Activated naive CD8-positive, alpha-beta T cell treated with anti-CD3 and anti-CD28 coated beads, Interleukin-2, amount 10 ng/mL, durations not matched to agents 7 days and 5 days (primary cell): ENCODE results near the gene POU2F1. TPM values are rescaled to one million over a fixed set of nuclear protein-coding genes. Genes with fewer than 3 reads are reported as not detected.
"Not testable (repeated sequence)": the region's sequence is repeated elsewhere in the genome, so short reads cannot be mapped to it uniquely, and the experiment has no call there.

Experiments
- ATAC-seq: fragments of 150-1000 bp; cut with Tn5 transposase; one replicate; pipeline ENCODE4 v1.10.0; 2021; ENCODE audit warnings: low read depth, moderate library complexity
- POLR2A ChIA-PET: fragments of 350-600 bp; sonication (Branson Sonifier 250); formaldehyde crosslinking; loops from one replicate; lab custom pipeline; 2021; ENCODE audit warnings: antibody characterized with exemption; lab: Charles Lee
- DNase-seq: peaks from one replicate; pipeline ENCODE4 v3.0.0; 2021
- H3K27ac Mint-ChIP-seq: one replicate; pipeline ENCODE4 v1.8.0; 2022; ENCODE audit warnings: mild to moderate bottlenecking, mixed read lengths
- H3K27me3 Mint-ChIP-seq: one replicate; pipeline ENCODE4 v1.8.0; 2022; ENCODE audit warnings: mild to moderate bottlenecking, moderate library complexity, mixed read lengths
- H3K36me3 Mint-ChIP-seq: one replicate; pipeline ENCODE4 v1.8.0; 2021; ENCODE audit warnings: mild to moderate bottlenecking, mixed read lengths
- H3K4me1 Mint-ChIP-seq: one replicate; pipeline ENCODE4 v1.8.0; 2021; ENCODE audit warnings: mixed read lengths
- H3K4me3 Mint-ChIP-seq: one replicate; pipeline ENCODE4 v1.8.0; 2022; ENCODE audit warnings: mild to moderate bottlenecking, moderate library complexity, mixed read lengths
- H3K9me3 Mint-ChIP-seq: one replicate; pipeline ENCODE4 v1.8.0; 2021; ENCODE audit warnings: mixed read lengths
- total RNA-seq, 2 experiments: library from RNA; stranded (reverse); gene quantifications; one replicate each; pipeline ENCODE4 v1.2.3, GENCODE V29; 2021

The POU2F1 gene
- total RNA-seq, 2 experiments from 2014 or later: 25.6 to 28.0 TPM

DNA sequence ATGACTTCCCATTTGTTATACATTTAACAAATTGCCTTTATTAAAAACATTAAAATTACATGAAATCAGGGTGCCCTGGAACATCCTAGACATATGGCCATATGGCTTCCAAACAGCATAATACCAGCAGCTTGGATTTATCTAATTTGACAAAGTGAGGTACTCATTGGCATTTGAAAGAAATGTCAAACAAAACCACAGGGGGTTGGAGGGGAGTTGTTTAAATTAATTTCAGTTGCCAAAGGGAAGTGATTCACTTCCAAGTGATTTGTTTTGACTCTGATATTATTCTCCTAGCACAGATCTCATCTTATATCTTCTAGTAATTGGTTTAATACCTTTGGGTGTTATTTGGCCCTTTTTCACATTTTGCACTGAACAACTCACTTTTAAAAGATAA is 24.5 kb upstream of the POU2F1 start:
- POLR2A ChIA-PET: no interaction called here
- Mint-ChIP-seq H3K27ac (no peak overlapping the region), H3K9me3 (peaks cover 2% of the 10 kb centered on the region), H3K36me3 (no peaks in the 10 kb centered on the region), H3K4me1 (peaks cover 3% of the 10 kb centered on the region), H3K27me3 (peaks cover 2% of the 10 kb centered on the region), H3K4me3 (no peak overlapping the region)
- no peak for DNase-seq
- ATAC-seq: no peak

GRCh38 chr1:167197236-167197635 is 23.4 kb upstream of the POU2F1 start:
- Mint-ChIP-seq H3K36me3 (no peaks in the 10 kb centered on the region), H3K9me3 (peaks cover 2% of the 10 kb centered on the region), H3K4me3 (no peak overlapping the region), H3K27ac (no peak overlapping the region), H3K27me3 (peaks cover 2% of the 10 kb centered on the region), H3K4me1 (peaks cover 3% of the 10 kb centered on the region)
- DNase-seq (no peak), ATAC-seq (no peak)
- POLR2A ChIA-PET: no interaction called here

GRCh38 chr1:167197692-167198091 is 23.0 kb upstream of the POU2F1 start:
- Mint-ChIP-seq H3K27ac (no peak overlapping the region), H3K36me3 (no peaks in the 10 kb centered on the region), H3K4me1 (peaks cover 3% of the 10 kb centered on the region), H3K27me3 (peaks cover 2% of the 10 kb centered on the region), H3K4me3 (no peak overlapping the region), H3K9me3 (peaks cover 2% of the 10 kb centered on the region)
- ATAC-seq: no peak
- POLR2A ChIA-PET: no interaction called here
- no peak for DNase-seq

GRCh38 chr1:167198518-167199133 is 22.1 kb upstream of the POU2F1 start:
- DNase-seq: no peak
- no peak for ATAC-seq
- no peak overlapping the region for H3K27ac Mint-ChIP-seq

DNA sequence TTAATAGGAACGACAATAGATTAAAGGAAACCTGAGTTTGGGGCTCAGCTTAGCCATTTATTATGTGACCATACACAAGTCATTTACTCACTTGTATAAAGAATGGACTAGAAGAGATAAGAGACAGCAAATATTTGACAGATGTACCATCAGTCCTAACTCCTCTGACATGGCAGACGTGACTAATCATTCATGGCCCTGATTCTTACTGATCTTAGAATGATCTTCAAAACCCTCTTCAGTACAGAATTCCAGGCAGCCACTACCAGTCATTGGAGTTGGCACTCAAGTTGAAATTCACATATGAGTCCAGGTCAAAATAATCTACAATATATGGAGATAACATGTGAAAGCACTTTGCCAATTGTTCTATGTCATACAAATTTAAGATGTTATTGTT is 21.0 kb upstream of the POU2F1 start:
- H3K36me3 Mint-ChIP-seq: no peaks in the 10 kb centered on the region
- peaks cover 3% of the 10 kb centered on the region for H3K4me1 Mint-ChIP-seq
- DNase-seq (no peak), ATAC-seq (no peak)
- peaks cover 1% of the 10 kb centered on the region for H3K27me3 Mint-ChIP-seq
- POLR2A ChIA-PET: no interaction called here
- no peak overlapping the region for H3K4me3 Mint-ChIP-seq
- peaks cover 2% of the 10 kb centered on the region for H3K9me3 Mint-ChIP-seq
- no peak overlapping the region for H3K27ac Mint-ChIP-seq

More at GRCh38 chr1:167198518-167199133, 22.1 kb upstream of the POU2F1 start:
- POLR2A ChIA-PET: no interaction called here
- Mint-ChIP-seq H3K4me3 (no peak overlapping the region), H3K36me3 (no peaks in the 10 kb centered on the region), H3K9me3 (peaks cover 2% of the 10 kb centered on the region), H3K27me3 (peaks cover 2% of the 10 kb centered on the region), H3K4me1 (peaks cover 3% of the 10 kb centered on the region)

GRCh38 chr1:167200272-167200671 is 20.4 kb upstream of the POU2F1 start:
- H3K9me3 Mint-ChIP-seq: peaks cover 2% of the 10 kb centered on the region
- no peaks in the 10 kb centered on the region for H3K27me3 Mint-ChIP-seq
- ATAC-seq (no peak), DNase-seq (no peak)
- H3K4me1 Mint-ChIP-seq: peaks cover 3% of the 10 kb centered on the region
- H3K36me3 Mint-ChIP-seq: peaks cover under 1% of the 10 kb centered on the region
- H3K4me3 Mint-ChIP-seq: no peak overlapping the region
- POLR2A ChIA-PET: no interaction called here
- no peak overlapping the region for H3K27ac Mint-ChIP-seq

DNA sequence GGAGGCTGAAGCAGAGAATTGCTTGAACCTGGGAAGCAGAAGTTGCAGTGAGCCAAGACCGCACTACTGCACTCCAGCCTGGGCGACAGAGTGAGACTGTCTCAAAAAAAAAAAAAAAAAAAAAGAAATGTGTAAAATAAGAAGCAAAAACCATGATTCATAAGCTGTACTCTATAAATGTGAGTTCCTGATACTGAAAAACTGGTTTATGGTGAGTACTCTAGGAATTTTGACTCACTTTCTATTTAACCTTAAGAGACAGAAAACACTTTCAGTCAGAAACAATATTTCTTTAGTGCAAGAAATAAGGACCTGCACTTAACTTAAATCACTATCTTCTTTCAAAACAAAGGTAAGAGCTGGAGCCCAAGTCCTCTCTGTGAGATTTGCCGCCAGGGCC is 19.9 kb upstream of the POU2F1 start:
- Mint-ChIP-seq H3K27me3 (no peaks in the 10 kb centered on the region), H3K27ac (no peak overlapping the region), H3K4me3 (no peak overlapping the region), H3K36me3 (peaks cover 4% of the 10 kb centered on the region), H3K4me1 (peaks cover 3% of the 10 kb centered on the region), H3K9me3 (peaks cover 4% of the 10 kb centered on the region)
- no peak for DNase-seq
- ATAC-seq: no peak
- POLR2A ChIA-PET: no interaction called here

DNA sequence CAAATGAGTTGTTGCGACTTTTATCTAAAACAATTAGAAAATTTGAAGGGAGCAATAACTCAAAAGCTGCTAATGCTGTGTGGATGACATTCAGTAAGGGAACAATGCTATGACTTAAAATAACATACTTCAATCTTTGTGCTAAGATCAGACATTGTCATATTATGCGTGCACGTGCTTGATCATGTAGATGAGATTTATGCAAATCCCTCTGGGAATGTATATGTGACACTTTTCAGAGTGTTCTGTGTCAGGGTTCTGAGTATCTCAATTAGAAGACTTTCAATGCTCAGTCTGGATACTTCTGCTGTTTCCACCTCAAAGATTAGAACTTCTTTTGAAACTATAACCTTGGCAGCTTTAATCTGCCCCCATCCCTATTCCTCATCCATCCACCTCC is 18.6 kb upstream of the POU2F1 start:
- Mint-ChIP-seq H3K4me3 (no peak overlapping the region), H3K4me1 (peaks cover 2% of the 10 kb centered on the region), H3K36me3 (peaks cover 4% of the 10 kb centered on the region), H3K27ac (no peak overlapping the region), H3K9me3 (peaks cover 4% of the 10 kb centered on the region), H3K27me3 (peaks cover 1% of the 10 kb centered on the region)
- ATAC-seq (no peak), DNase-seq (no peak)
- POLR2A ChIA-PET: interaction anchor here (0.7 kb wide), 2 partner anchors 21 to 113 kb away, joined by 3 to 7 read pairs; no protein-coding TSS in a partner anchor

DNA sequence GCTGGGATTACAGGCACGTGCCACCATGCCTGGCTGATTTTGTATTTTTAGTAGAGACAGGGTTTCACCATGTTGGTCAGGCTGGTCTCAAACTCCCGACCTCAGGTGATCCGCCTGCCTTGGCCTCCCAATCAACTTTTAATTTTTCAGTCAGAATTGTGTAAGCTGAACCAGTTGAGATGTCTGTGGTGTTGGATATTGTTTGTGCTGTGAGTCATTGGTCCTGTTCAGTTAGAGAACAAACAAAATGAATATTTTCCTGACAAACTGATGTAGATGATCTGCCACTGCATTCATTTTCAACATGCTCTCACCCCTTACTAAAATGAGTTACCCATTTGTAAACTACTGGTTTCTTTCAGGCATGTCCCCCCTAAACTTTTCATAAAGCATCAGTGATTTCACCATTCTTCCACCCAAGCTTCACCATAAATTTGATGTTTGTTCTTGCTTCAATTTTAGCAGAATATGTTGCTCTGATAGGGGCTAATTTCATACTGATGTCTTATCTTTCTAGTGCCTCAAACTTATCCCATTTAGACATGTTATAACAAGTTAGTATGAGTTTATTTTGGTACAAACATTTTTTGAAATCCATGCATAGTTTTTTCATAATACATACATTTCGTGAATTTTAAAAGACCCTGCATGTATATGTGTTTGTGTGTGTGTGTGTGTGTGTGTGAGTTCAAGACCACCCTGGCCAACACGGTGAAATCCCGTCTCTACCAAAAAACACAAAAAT is 15.2 kb upstream of the POU2F1 start:
- not testable (repeated sequence) for ATAC-seq, H3K4me3 Mint-ChIP-seq, H3K27me3 Mint-ChIP-seq, DNase-seq, H3K4me1 Mint-ChIP-seq, H3K27ac Mint-ChIP-seq
- H3K36me3 Mint-ChIP-seq: peaks cover 13% of the 10 kb centered on the region
- H3K9me3 Mint-ChIP-seq: peaks cover 14% of the 10 kb centered on the region
- POLR2A ChIA-PET: interaction anchor here (0.8 kb wide), 1 partner anchor 77 kb away, joined by 3 read pairs; no protein-coding TSS in a partner anchor

GRCh38 chr1:167206166-167206835 is 14.4 kb upstream of the POU2F1 start:
- no peak overlapping the region for H3K27ac Mint-ChIP-seq
- no peak overlapping the region for H3K4me3 Mint-ChIP-seq
- H3K36me3 Mint-ChIP-seq: peaks cover 13% of the 10 kb centered on the region
- no peak for ATAC-seq
- no peak for DNase-seq
- peaks cover 14% of the 10 kb centered on the region for H3K9me3 Mint-ChIP-seq
- POLR2A ChIA-PET: no interaction called here
- peaks cover 4% of the 10 kb centered on the region for H3K27me3 Mint-ChIP-seq
- peaks cover 4% of the 10 kb centered on the region for H3K4me1 Mint-ChIP-seq

DNA sequence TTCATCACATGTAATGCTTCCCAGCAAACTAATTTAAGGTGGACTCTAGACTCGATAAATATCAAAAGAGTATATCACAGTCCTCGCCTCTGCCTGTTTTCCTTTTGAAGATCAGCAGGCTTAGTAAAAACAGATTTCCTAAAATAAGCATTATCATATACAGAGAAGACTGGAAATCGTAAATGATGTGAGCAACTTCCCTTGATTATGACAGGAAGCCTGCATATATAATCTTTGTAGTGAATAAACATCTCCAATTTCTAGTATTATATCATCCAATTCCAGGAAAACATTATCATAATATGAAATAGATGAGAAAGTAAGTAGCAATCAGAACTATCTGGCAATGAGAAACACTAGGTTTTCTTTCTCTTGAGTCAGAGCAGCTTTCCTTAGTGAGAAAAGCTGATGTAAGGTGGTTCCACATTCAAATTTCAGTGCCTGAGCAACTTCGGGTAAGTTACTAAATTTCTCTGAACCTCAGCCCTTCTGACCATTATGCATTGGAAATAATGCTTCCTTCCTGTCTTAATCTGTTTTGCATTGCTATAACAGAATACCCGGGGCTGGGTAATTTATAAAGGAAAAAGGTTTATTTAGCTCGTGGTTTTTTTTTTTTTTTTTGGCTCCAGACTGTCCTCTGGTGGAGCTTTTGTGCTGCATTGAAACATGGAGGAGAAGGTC is 12.6 kb upstream of the POU2F1 start:
- H3K4me1 Mint-ChIP-seq: peaks cover 4% of the 10 kb centered on the region
- DNase-seq (no peak), ATAC-seq (no peak)
- H3K36me3 Mint-ChIP-seq: peaks cover 13% of the 10 kb centered on the region
- POLR2A ChIA-PET: no interaction called here
- no peak overlapping the region for H3K4me3 Mint-ChIP-seq
- H3K27me3 Mint-ChIP-seq: peaks cover 6% of the 10 kb centered on the region
- no peak overlapping the region for H3K27ac Mint-ChIP-seq
- peaks cover 14% of the 10 kb centered on the region for H3K9me3 Mint-ChIP-seq

DNA sequence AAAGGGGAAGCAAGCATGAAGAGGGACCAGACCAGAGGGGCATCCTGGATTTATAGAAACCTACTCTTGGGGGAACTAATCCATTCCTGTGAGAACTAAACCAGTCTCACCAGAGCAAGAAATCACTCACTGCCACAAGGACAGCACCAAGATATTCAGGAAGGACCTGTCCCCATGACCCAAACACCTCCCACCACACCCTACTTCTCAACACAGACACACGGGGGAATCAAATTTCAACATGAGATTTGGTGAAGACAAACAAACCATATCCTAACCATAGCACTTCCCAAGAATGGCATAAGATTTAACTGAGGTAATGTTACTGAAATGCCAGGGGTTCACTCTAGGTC is 12.1 kb upstream of the POU2F1 start:
- peaks cover 4% of the 10 kb centered on the region for H3K4me1 Mint-ChIP-seq
- peaks cover 14% of the 10 kb centered on the region for H3K9me3 Mint-ChIP-seq
- no peak overlapping the region for H3K4me3 Mint-ChIP-seq
- ATAC-seq (no peak), DNase-seq (no peak)
- H3K27ac Mint-ChIP-seq: no peak overlapping the region
- peaks cover 6% of the 10 kb centered on the region for H3K27me3 Mint-ChIP-seq
- POLR2A ChIA-PET: no interaction called here
- peaks cover 13% of the 10 kb centered on the region for H3K36me3 Mint-ChIP-seq

GRCh38 chr1:167209044-167209443 is 11.6 kb upstream of the POU2F1 start:
- no peak for ATAC-seq

More at GRCh38 chr1:167209044-167209443, 11.6 kb upstream of the POU2F1 start:
- POLR2A ChIA-PET: no interaction called here
- H3K27ac Mint-ChIP-seq: no peak overlapping the region
- no peak overlapping the region for H3K4me3 Mint-ChIP-seq
- peaks cover 13% of the 10 kb centered on the region for H3K36me3 Mint-ChIP-seq
- no peak for DNase-seq
- peaks cover 6% of the 10 kb centered on the region for H3K27me3 Mint-ChIP-seq
- H3K4me1 Mint-ChIP-seq: peaks cover 4% of the 10 kb centered on the region
- H3K9me3 Mint-ChIP-seq: peaks cover 14% of the 10 kb centered on the region
